Breast epithelium (tissue), 3 donors: ENCODE data around the gene ADAM21.
"Not testable (repeated sequence)": the region's sequence is repeated elsewhere in the genome, so short reads cannot be mapped to it uniquely, and the experiment has no call there.

Experiments
- CTCF ChIP-seq, 3 donors: fragments of 450-650 bp; IDR thresholded peaks; one replicate each; pipeline ENCODE4 v1.5.1; 2016 to 2017; ENCODE audit warnings: antibody characterized with exemption in 3 of 3, mild to moderate bottlenecking in 3 of 3, moderate library complexity in 3 of 3
- POLR2AphosphoS5 ChIP-seq, 3 donors: sonication (generic); formaldehyde crosslinking; IDR thresholded peaks; one replicate each; pipeline ENCODE4 v1.6.1; 2017; ENCODE audit warnings: antibody characterized with exemption in 3 of 3

GRCh38 chr14:70426555-70426954, 25.4 kb upstream of the ADAM21 start:
- TF ChIP-seq CTCF, POLR2AphosphoS5 (IDR thresholded peaks at IDR 0.05): not testable (repeated sequence)
